Measurements from ENCODE around the gene DCDC2B.
A peak's percentile ranks its signal among the peaks of the same experiment; 100 is the strongest.

DCDC2B gene

GRCh38 chr1:32197074-32197473 is 11.8 kb upstream of the DCDC2B start:
- H3K9ac ChIP-seq (ENCODE audit: low read depth, low read length): no peak overlapping the region
- peaks cover 64% of the 10 kb centered on the region for H3K36me3 ChIP-seq (ENCODE audit: control insufficient read depth, insufficient read depth, low read length)
- peaks cover 26% of the 10 kb centered on the region for H3K4me1 ChIP-seq (ENCODE audit: control insufficient read depth, insufficient read depth, low read length)
- no peaks in the 10 kb centered on the region for H3K9me3 ChIP-seq (ENCODE audit: control insufficient read depth, insufficient read depth, low read length)
- H3K4me3 ChIP-seq (ENCODE audit: low read depth, low read length): no peak overlapping the region
- H3K27me3 ChIP-seq (ENCODE audit: control insufficient read depth, insufficient read depth, low read length): no peaks in the 10 kb centered on the region
- no peak overlapping the region for H3K27ac ChIP-seq (ENCODE audit: low read depth, low read length)

- Histone ChIP-seq H3K27me3 (ENCODE audit: control insufficient read depth, insufficient read depth, low read length) (no peaks in the 10 kb centered on the region), H3K36me3 (ENCODE audit: control insufficient read depth, insufficient read depth, low read length) (peaks cover 57% of the 10 kb centered on the region), H3K27ac (ENCODE audit: low read depth, low read length) (no peak overlapping the region), H3K4me1 (ENCODE audit: control insufficient read depth, insufficient read depth, low read length) (peaks cover 26% of the 10 kb centered on the region), H3K9me3 (ENCODE audit: control insufficient read depth, insufficient read depth, low read length) (no peaks in the 10 kb centered on the region), H3K4me3 (ENCODE audit: low read depth, low read length) (no peak overlapping the region), H3K9ac (ENCODE audit: low read depth, low read length) (no peak overlapping the region)
These were observed 11.1 kb upstream of the DCDC2B start for GRCh38 chr1:32197837-32198236.

- H3K4me1 ChIP-seq (ENCODE audit: control insufficient read depth, insufficient read depth, low read length): peaks cover 26% of the 10 kb centered on the region
- no peak overlapping the region for H3K27ac ChIP-seq (ENCODE audit: low read depth, low read length)
- no peaks in the 10 kb centered on the region for H3K27me3 ChIP-seq (ENCODE audit: control insufficient read depth, insufficient read depth, low read length)
- H3K9me3 ChIP-seq (ENCODE audit: control insufficient read depth, insufficient read depth, low read length): no peaks in the 10 kb centered on the region
- no peak overlapping the region for H3K9ac ChIP-seq (ENCODE audit: low read depth, low read length)
- H3K4me3 ChIP-seq (ENCODE audit: low read depth, low read length): no peak overlapping the region
- peaks cover 51% of the 10 kb centered on the region for H3K36me3 ChIP-seq (ENCODE audit: control insufficient read depth, insufficient read depth, low read length)
These were observed 10.4 kb upstream of the DCDC2B start for GRCh38 chr1:32198237-32199042.

- no peak overlapping the region for H3K27ac ChIP-seq (ENCODE audit: low read depth, low read length)
- no peak overlapping the region for H3K9ac ChIP-seq (ENCODE audit: low read depth, low read length)
- peaks cover 26% of the 10 kb centered on the region for H3K4me1 ChIP-seq (ENCODE audit: control insufficient read depth, insufficient read depth, low read length)
- peaks cover 1% of the 10 kb centered on the region for H3K27me3 ChIP-seq (ENCODE audit: control insufficient read depth, insufficient read depth, low read length)
- H3K36me3 ChIP-seq (ENCODE audit: control insufficient read depth, insufficient read depth, low read length): peaks cover 43% of the 10 kb centered on the region
- no peaks in the 10 kb centered on the region for H3K9me3 ChIP-seq (ENCODE audit: control insufficient read depth, insufficient read depth, low read length)
- no peak overlapping the region for H3K4me3 ChIP-seq (ENCODE audit: low read depth, low read length)
These were observed 9.7 kb upstream of the DCDC2B start for GRCh38 chr1:32199043-32199716.

- H3K4me1 ChIP-seq (ENCODE audit: control insufficient read depth, insufficient read depth, low read length): peaks cover 26% of the 10 kb centered on the region
- H3K36me3 ChIP-seq (ENCODE audit: control insufficient read depth, insufficient read depth, low read length): peaks cover 38% of the 10 kb centered on the region
- H3K27me3 ChIP-seq (ENCODE audit: control insufficient read depth, insufficient read depth, low read length): peaks cover 7% of the 10 kb centered on the region
- no peak overlapping the region for H3K9ac ChIP-seq (ENCODE audit: low read depth, low read length)
- H3K9me3 ChIP-seq (ENCODE audit: control insufficient read depth, insufficient read depth, low read length): no peaks in the 10 kb centered on the region
- H3K27ac ChIP-seq (ENCODE audit: low read depth, low read length): peak overlapping the region; percentile 73
- H3K4me3 ChIP-seq (ENCODE audit: low read depth, low read length): peak overlapping the region; percentile 72
These were observed 9.2 kb upstream of the DCDC2B start for GRCh38 chr1:32199717-32200072.

- Histone ChIP-seq H3K27ac (ENCODE audit: low read depth, low read length) (peak within 1 kb of the TSS; percentile 73), H3K4me1 (ENCODE audit: control insufficient read depth, insufficient read depth, low read length) (peaks cover 26% of the 10 kb centered on the region), H3K27me3 (ENCODE audit: control insufficient read depth, insufficient read depth, low read length) (peaks cover 9% of the 10 kb centered on the region), H3K9me3 (ENCODE audit: control insufficient read depth, insufficient read depth, low read length) (no peaks in the 10 kb centered on the region), H3K36me3 (ENCODE audit: control insufficient read depth, insufficient read depth, low read length) (peaks cover 31% of the 10 kb centered on the region), H3K4me3 (ENCODE audit: low read depth, low read length) (peak within 1 kb of the TSS; percentile 72), H3K9ac (ENCODE audit: low read depth, low read length) (no peak within 1 kb of the TSS; the same call in 1 of the 2 replicates)
These were observed 8.5 kb upstream of the DCDC2B start, which contains the start of gene CCDC28B for GRCh38 chr1:32200226-32201010. TSS of gene CCDC28B (plus strand) at chr1:32200595. CDS start at chr1:32201936, 1,341 bp downstream.

- Histone ChIP-seq H3K9me3 (ENCODE audit: control insufficient read depth, insufficient read depth, low read length) (no peaks in the 10 kb centered on the region), H3K9ac (ENCODE audit: low read depth, low read length) (no peak overlapping the region), H3K4me1 (ENCODE audit: control insufficient read depth, insufficient read depth, low read length) (peaks cover 26% of the 10 kb centered on the region), H3K27ac (ENCODE audit: low read depth, low read length) (peak overlapping the region; percentile 73), H3K4me3 (ENCODE audit: low read depth, low read length) (peak overlapping the region; percentile 72), H3K36me3 (ENCODE audit: control insufficient read depth, insufficient read depth, low read length) (peaks cover 23% of the 10 kb centered on the region), H3K27me3 (ENCODE audit: control insufficient read depth, insufficient read depth, low read length) (peaks cover 9% of the 10 kb centered on the region)
These were observed 7.7 kb upstream of the DCDC2B start for GRCh38 chr1:32201011-32201855.

- H3K9me3 ChIP-seq (ENCODE audit: control insufficient read depth, insufficient read depth, low read length): no peaks in the 10 kb centered on the region
- peak overlapping the region; percentile 76 for H3K4me3 ChIP-seq (ENCODE audit: low read depth, low read length)
- peaks cover 9% of the 10 kb centered on the region for H3K36me3 ChIP-seq (ENCODE audit: control insufficient read depth, insufficient read depth, low read length)
- peak overlapping the region; percentile 5 for H3K27ac ChIP-seq (ENCODE audit: low read depth, low read length)
- peaks cover 9% of the 10 kb centered on the region for H3K27me3 ChIP-seq (ENCODE audit: control insufficient read depth, insufficient read depth, low read length)
- peak overlapping the region; percentile 10; the same call in 1 of the 2 replicates for H3K9ac ChIP-seq (ENCODE audit: low read depth, low read length)
- H3K4me1 ChIP-seq (ENCODE audit: control insufficient read depth, insufficient read depth, low read length): peaks cover 11% of the 10 kb centered on the region
These were observed 3.9 kb upstream of the DCDC2B start for GRCh38 chr1:32204943-32205361.

- peaks cover 8% of the 10 kb centered on the region for H3K4me1 ChIP-seq (ENCODE audit: control insufficient read depth, insufficient read depth, low read length)
- no peaks in the 10 kb centered on the region for H3K9me3 ChIP-seq (ENCODE audit: control insufficient read depth, insufficient read depth, low read length)
- H3K4me3 ChIP-seq (ENCODE audit: low read depth, low read length): peak within 1 kb of the TSS; percentile 76
- peaks cover 9% of the 10 kb centered on the region for H3K27me3 ChIP-seq (ENCODE audit: control insufficient read depth, insufficient read depth, low read length)
- peak within 1 kb of the TSS; percentile 41 for H3K27ac ChIP-seq (ENCODE audit: low read depth, low read length)
- H3K36me3 ChIP-seq (ENCODE audit: control insufficient read depth, insufficient read depth, low read length): peaks cover 9% of the 10 kb centered on the region
- peak within 1 kb of the TSS; percentile 60 for H3K9ac ChIP-seq (ENCODE audit: low read depth, low read length)
These were observed 3.2 kb upstream of the DCDC2B start, which contains the start of gene IQCC for GRCh38 chr1:32205401-32206370. TSS of gene IQCC (plus strand) at chr1:32205671. CDS start at chr1:32205682, 11 bp downstream.
